Measurements from ENCODE around the gene CALCOCO2. TPM values are rescaled to one million over a fixed set of nuclear protein-coding genes. Genes with fewer than 3 reads are reported as not detected.
"Not testable (repeated sequence)": the region's sequence is repeated elsewhere in the genome, so short reads cannot be mapped to it uniquely, and the experiment has no call there.

Gene CALCOCO2
- total RNA-seq, 1 experiment from 2014 or later, result 29.7 TPM

DNA sequence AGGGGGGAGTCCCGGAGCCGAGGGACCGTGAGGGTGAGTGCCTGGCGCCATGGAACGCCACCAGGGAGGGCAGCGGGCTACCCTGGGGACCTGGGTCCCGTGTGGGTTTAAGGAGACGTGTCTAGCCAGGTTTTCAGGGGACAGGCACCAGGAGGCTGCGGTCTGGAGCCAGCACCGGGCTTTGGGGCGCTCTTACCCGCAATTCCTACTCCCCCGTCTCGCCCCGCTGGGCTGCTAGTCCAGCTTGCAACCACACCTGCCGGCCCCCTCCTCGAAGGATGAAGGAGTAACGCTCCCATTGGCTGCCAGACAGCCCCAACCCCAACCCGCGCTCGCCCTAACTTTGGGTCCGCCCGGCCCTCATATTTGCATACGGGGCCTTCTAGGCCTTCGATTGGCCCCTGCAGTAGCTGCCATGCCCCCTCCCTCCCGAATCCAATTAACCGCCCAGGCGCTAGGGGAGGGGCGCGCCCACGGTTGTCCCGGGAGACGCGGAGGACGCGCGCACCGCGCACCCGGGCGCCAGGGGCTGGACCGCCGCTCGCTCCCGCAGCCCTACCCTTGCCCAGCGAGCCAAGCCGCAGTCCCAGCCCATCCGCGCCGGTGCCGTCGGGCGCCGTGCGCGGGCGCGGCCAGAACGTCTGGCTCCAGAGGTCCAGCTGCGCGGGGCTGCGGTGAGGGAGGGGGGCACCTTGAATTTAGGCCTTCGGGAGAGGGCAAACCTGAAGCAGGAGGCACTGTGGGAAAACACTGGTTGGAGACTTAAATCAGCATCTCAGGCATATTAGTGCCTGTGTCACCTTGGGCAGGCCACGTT is 13.9 kb upstream of the CALCOCO2 start, which contains the start of gene TTLL6:
Gene TTLL6 (minus strand): TSS at position 456 of the 817 bp plus-strand sequence. CDS start 157 bp downstream, at position 299.
- no peaks in the 10 kb centered on the region for H3K79me2 ChIP-seq (ENCODE audit: low read length)
- H3K4me2 ChIP-seq (ENCODE audit: low read depth, low read length, poor library complexity, severe bottlenecking), result no peak within 1 kb of the TSS
- no peak within 1 kb of the TSS for H2AFZ ChIP-seq (ENCODE audit: low read length)
- no peaks in the 10 kb centered on the region for H3K4me1 ChIP-seq (ENCODE audit: low read length)
- H3K27ac ChIP-seq (ENCODE audit: low read length), result no peak within 1 kb of the TSS
- no peaks in the 10 kb centered on the region for H3K9me3 ChIP-seq (ENCODE audit: low read length)
- no peaks in the 10 kb centered on the region for H3K27me3 ChIP-seq (ENCODE audit: low read length)
- no peaks in the 10 kb centered on the region for H3K9me2 ChIP-seq (replicated peaks; ENCODE audit: insufficient read depth, low read length)
- H3K4me3 ChIP-seq (ENCODE audit: low read length), result no peak within 1 kb of the TSS
- no peak for DNase-seq
- H3K36me3 ChIP-seq (ENCODE audit: insufficient read depth, low read length), result no peaks in the 10 kb centered on the region
- no peaks in the 10 kb centered on the region for H4K20me1 ChIP-seq (ENCODE audit: insufficient read depth, low read depth, low read length)
- H3K9ac ChIP-seq (ENCODE audit: low read length), result no peak within 1 kb of the TSS

DNA sequence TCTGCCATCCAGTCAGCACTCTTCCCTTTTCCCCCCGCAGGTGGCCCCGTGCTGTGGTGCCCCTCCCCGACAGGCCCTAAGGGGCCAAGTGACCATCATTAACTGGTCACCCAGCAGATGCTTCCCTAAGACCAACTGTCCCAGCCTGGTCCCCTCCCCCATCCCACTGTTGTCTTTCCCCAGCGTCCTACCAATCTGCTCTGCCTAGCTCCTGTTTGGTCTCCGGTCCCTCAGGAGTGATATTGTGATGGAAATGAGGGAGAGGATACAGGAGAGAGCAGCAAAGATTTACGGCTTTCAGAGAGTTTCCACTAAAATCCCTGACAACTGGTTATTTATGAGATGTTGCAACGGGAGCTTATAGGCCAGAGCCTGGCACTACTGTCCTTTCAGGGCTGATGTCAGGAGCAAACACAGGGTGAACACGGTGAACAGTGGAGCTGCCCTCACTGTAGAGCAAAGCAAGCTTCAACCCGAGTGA is 12.4 kb upstream of the CALCOCO2 start:
- Histone ChIP-seq H3K36me3 (ENCODE audit: insufficient read depth, low read length) (no peaks in the 10 kb centered on the region), H3K27me3 (ENCODE audit: low read length) (no peaks in the 10 kb centered on the region), H3K9ac (ENCODE audit: low read length) (no peak overlapping the region), H3K4me1 (ENCODE audit: low read length) (no peaks in the 10 kb centered on the region), H3K9me3 (ENCODE audit: low read length) (no peaks in the 10 kb centered on the region), H3K4me2 (ENCODE audit: low read depth, low read length, poor library complexity, severe bottlenecking) (no peak overlapping the region), H3K9me2 (replicated peaks; ENCODE audit: insufficient read depth, low read length) (no peaks in the 10 kb centered on the region), H3K4me3 (ENCODE audit: low read length) (no peak overlapping the region), H3K27ac (ENCODE audit: low read length) (no peak overlapping the region), H2AFZ (ENCODE audit: low read length) (no peak overlapping the region), H4K20me1 (ENCODE audit: insufficient read depth, low read depth, low read length) (no peaks in the 10 kb centered on the region), H3K79me2 (ENCODE audit: low read length) (no peaks in the 10 kb centered on the region)
- peak; percentile 26 for DNase-seq

DNA sequence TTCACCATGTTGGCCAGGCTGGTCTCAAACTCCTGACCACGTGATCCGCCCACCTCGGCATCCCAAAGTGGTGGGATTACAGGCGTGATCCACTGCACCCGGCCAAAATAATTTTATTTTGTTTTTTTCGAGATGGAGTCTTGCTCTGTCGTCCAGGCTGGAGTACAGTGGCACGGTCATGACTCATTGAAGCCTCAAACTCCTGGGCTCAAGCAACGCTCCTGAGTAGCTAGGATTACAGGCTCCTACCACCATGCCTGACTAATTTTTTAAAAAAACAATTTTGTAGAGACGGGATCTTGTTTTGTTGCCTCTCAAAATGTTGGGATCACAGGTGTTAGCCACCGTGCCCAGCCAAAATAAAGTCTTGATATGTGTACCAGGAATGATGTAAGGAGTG is 11.4 kb upstream of the CALCOCO2 start:
- H3K9me3 ChIP-seq (ENCODE audit: low read length), result no peaks in the 10 kb centered on the region
- H3K79me2 ChIP-seq (ENCODE audit: low read length), result no peaks in the 10 kb centered on the region
- H2AFZ ChIP-seq (ENCODE audit: low read length), result no peak overlapping the region
- H3K9me2 ChIP-seq (replicated peaks; ENCODE audit: insufficient read depth, low read length), result no peaks in the 10 kb centered on the region
- H3K27me3 ChIP-seq (ENCODE audit: low read length), result no peaks in the 10 kb centered on the region
- H3K9ac ChIP-seq (ENCODE audit: low read length), result no peak overlapping the region
- H3K27ac ChIP-seq (ENCODE audit: low read length), result no peak overlapping the region
- H4K20me1 ChIP-seq (ENCODE audit: insufficient read depth, low read depth, low read length), result no peaks in the 10 kb centered on the region
- DNase-seq, result peak; percentile 17
- H3K4me3 ChIP-seq (ENCODE audit: low read length), result no peak overlapping the region
- H3K36me3 ChIP-seq (ENCODE audit: insufficient read depth, low read length), result no peaks in the 10 kb centered on the region
- H3K4me1 ChIP-seq (ENCODE audit: low read length), result no peaks in the 10 kb centered on the region
- no peak overlapping the region for H3K4me2 ChIP-seq (ENCODE audit: low read depth, low read length, poor library complexity, severe bottlenecking)

DNA sequence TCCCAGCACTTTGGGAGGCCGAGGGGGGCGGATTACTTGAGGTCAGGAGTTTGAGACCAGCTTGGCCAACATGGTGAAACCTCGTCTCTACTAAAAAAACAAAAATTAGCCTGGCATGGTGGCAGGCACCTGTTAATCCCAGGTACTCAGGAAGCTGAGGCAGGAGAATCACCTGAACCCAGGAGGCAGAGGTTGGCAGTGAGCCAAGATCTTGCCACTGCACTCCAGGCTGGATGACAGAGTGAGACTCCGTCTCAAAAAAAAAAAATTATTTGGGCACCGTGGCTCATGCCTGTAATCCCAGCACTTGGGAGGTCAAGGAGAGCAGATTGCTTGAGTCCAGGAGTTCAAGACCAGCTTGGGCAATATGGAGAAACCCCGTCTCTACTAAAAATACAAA is 9.9 kb upstream of the CALCOCO2 start:
- not testable (repeated sequence) for H3K79me2 ChIP-seq (ENCODE audit: low read length); H3K36me3 ChIP-seq (ENCODE audit: insufficient read depth, low read length); H3K4me2 ChIP-seq (ENCODE audit: low read depth, low read length, poor library complexity, severe bottlenecking); H4K20me1 ChIP-seq (ENCODE audit: insufficient read depth, low read depth, low read length); DNase-seq; H3K9me3 ChIP-seq (ENCODE audit: low read length); H3K9me2 ChIP-seq (replicated peaks; ENCODE audit: insufficient read depth, low read length); H3K9ac ChIP-seq (ENCODE audit: low read length); H3K27ac ChIP-seq (ENCODE audit: low read length); H3K4me1 ChIP-seq (ENCODE audit: low read length); H3K27me3 ChIP-seq (ENCODE audit: low read length); H2AFZ ChIP-seq (ENCODE audit: low read length); H3K4me3 ChIP-seq (ENCODE audit: low read length)

DNA sequence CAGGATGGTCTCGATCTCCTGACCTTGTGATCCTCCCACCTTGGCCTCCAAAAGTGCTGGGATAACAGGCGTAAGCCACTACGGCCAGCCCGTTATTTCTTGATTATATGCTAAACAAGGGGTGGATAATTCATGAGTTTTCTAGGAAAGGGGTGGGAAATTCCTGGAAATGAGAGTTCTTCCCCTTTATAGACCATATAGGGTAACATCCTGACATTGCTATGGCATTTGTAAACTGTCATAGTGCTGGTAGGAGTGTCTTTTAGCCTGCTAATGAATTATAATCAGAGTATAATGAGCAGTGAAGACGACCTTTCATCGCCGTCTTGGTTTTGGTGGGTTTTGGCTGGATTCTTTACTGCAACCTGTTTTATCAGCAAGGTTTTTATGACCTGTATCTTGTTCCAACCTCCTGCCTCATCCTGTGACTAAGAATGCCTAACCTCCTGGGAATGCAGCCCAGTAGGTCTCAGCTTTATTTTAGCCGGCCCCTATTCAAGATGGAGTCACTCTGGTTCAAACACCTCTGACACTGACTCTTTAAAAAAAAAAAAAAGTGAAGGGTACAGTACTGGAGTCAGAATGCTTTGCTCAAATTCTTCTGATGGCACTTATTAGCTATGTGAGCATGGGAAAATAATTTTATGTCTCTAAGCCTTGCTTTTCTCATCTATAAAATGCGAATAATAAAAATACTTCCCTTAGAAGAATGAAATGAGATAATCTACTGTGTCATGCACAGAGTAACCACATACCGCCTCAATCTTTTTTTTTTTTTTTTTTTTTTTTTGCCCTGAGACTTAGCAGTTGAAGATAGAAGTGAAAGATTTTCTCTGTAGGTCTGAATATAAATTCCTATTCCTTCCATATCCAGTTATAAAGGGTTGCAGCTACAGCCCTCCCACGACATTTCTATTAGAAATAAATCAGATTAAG is 5.1 kb upstream of the CALCOCO2 start:
- H3K4me3 ChIP-seq (ENCODE audit: low read length), result no peak overlapping the region
- no peaks in the 10 kb centered on the region for H3K9me3 ChIP-seq (ENCODE audit: low read length)
- H3K27me3 ChIP-seq (ENCODE audit: low read length), result no peaks in the 10 kb centered on the region
- no peaks in the 10 kb centered on the region for H3K4me1 ChIP-seq (ENCODE audit: low read length)
- no peaks in the 10 kb centered on the region for H3K36me3 ChIP-seq (ENCODE audit: insufficient read depth, low read length)
- no peak overlapping the region for H3K4me2 ChIP-seq (ENCODE audit: low read depth, low read length, poor library complexity, severe bottlenecking)
- H3K9me2 ChIP-seq (replicated peaks; ENCODE audit: insufficient read depth, low read length), result no peaks in the 10 kb centered on the region
- no peak overlapping the region for H3K9ac ChIP-seq (ENCODE audit: low read length)
- DNase-seq, result peak; percentile 36
- H2AFZ ChIP-seq (ENCODE audit: low read length), result no peak overlapping the region
- no peak overlapping the region for H3K27ac ChIP-seq (ENCODE audit: low read length)
- no peaks in the 10 kb centered on the region for H3K79me2 ChIP-seq (ENCODE audit: low read length)
- H4K20me1 ChIP-seq (ENCODE audit: insufficient read depth, low read depth, low read length), result no peaks in the 10 kb centered on the region

GRCh38 chr17:48831549-48831883 is 681 bp downstream of the CALCOCO2 start:
- Histone ChIP-seq H3K27me3 (ENCODE audit: low read length) (no peaks in the 10 kb centered on the region), H3K36me3 (ENCODE audit: insufficient read depth, low read length) (no peaks in the 10 kb centered on the region), H3K9me2 (replicated peaks; ENCODE audit: insufficient read depth, low read length) (no peaks in the 10 kb centered on the region), H4K20me1 (ENCODE audit: insufficient read depth, low read depth, low read length) (peaks cover 7% of the 10 kb centered on the region; the same call in 1 of the 2 replicates), H3K9ac (ENCODE audit: low read length) (peak overlapping the region; percentile 82), H3K4me3 (ENCODE audit: low read length) (peak overlapping the region; percentile 83), H3K79me2 (ENCODE audit: low read length) (no peaks in the 10 kb centered on the region), H3K4me1 (ENCODE audit: low read length) (peaks cover 5% of the 10 kb centered on the region), H2AFZ (ENCODE audit: low read length) (peak overlapping the region; percentile 95; the same call in 1 of the 2 replicates), H3K4me2 (ENCODE audit: low read depth, low read length, poor library complexity, severe bottlenecking) (peak overlapping the region; percentile 80), H3K9me3 (ENCODE audit: low read length) (no peaks in the 10 kb centered on the region), H3K27ac (ENCODE audit: low read length) (no peak overlapping the region)
- no peak for DNase-seq

GRCh38 chr17:48834973-48835372 is 4.1 kb downstream of the CALCOCO2 start:
- DNase-seq, result peak; percentile 14
- H3K4me2 ChIP-seq (ENCODE audit: low read depth, low read length, poor library complexity, severe bottlenecking), result no peak overlapping the region
- H4K20me1 ChIP-seq (ENCODE audit: insufficient read depth, low read depth, low read length), result peaks cover 7% of the 10 kb centered on the region; the same call in 1 of the 2 replicates
- peaks cover 5% of the 10 kb centered on the region for H3K4me1 ChIP-seq (ENCODE audit: low read length)
- no peak overlapping the region for H3K9ac ChIP-seq (ENCODE audit: low read length)
- H2AFZ ChIP-seq (ENCODE audit: low read length), result no peak overlapping the region
- H3K27me3 ChIP-seq (ENCODE audit: low read length), result no peaks in the 10 kb centered on the region
- H3K79me2 ChIP-seq (ENCODE audit: low read length), result no peaks in the 10 kb centered on the region
- H3K4me3 ChIP-seq (ENCODE audit: low read length), result no peak overlapping the region
- no peaks in the 10 kb centered on the region for H3K9me2 ChIP-seq (replicated peaks; ENCODE audit: insufficient read depth, low read length)
- H3K27ac ChIP-seq (ENCODE audit: low read length), result no peak overlapping the region
- no peaks in the 10 kb centered on the region for H3K9me3 ChIP-seq (ENCODE audit: low read length)
- H3K36me3 ChIP-seq (ENCODE audit: insufficient read depth, low read length), result no peaks in the 10 kb centered on the region

DNA sequence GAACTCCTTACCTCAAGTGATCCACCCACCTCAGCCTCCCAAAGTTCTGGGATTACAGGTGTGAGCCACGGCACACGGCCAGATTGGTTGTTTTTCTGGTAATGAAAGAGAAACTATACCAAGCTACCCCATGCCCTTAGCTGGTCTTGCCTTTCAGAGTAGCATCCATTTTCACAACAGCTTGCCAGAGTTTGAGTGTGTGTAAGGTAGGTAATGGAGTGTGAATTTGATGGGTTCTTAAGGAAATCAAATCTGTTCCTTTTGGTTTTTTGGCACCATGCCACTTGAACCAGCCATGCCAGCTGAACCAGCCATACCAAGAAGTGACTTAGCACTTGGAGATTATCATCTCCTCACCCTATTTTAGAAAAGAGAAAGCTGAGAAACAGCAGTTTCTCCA is 5.1 kb downstream of the CALCOCO2 start:
- H4K20me1 ChIP-seq (ENCODE audit: insufficient read depth, low read depth, low read length), result peaks cover 7% of the 10 kb centered on the region; the same call in 1 of the 2 replicates
- no peak overlapping the region for H3K4me2 ChIP-seq (ENCODE audit: low read depth, low read length, poor library complexity, severe bottlenecking)

More for the DNA sequence above, 5.1 kb downstream of the CALCOCO2 start:
- Histone ChIP-seq H3K27ac (ENCODE audit: low read length) (no peak overlapping the region), H2AFZ (ENCODE audit: low read length) (no peak overlapping the region), H3K36me3 (ENCODE audit: insufficient read depth, low read length) (no peaks in the 10 kb centered on the region), H3K27me3 (ENCODE audit: low read length) (no peaks in the 10 kb centered on the region), H3K9me2 (replicated peaks; ENCODE audit: insufficient read depth, low read length) (no peaks in the 10 kb centered on the region), H3K9ac (ENCODE audit: low read length) (no peak overlapping the region), H3K9me3 (ENCODE audit: low read length) (no peaks in the 10 kb centered on the region), H3K4me1 (ENCODE audit: low read length) (peaks cover 11% of the 10 kb centered on the region), H3K4me3 (ENCODE audit: low read length) (no peak overlapping the region), H3K79me2 (ENCODE audit: low read length) (no peaks in the 10 kb centered on the region)
- peak; percentile 36 for DNase-seq

Data from Karpas-422 (cell line).